NOMO-1 (cell line): ENCODE results near the gene FUCA2.
"Not testable (repeated sequence)": the region's sequence is repeated elsewhere in the genome, so short reads cannot be mapped to it uniquely, and the experiment has no call there.

Source experiments
- DNase-seq, 2 experiments: peaks; one replicate each; lab custom pipeline; 2025; ENCODE audit not compliant: unreplicated experiment in 2 of 2; lab: John Stamatoyannopoulos, UW

FUCA2 gene

DNA sequence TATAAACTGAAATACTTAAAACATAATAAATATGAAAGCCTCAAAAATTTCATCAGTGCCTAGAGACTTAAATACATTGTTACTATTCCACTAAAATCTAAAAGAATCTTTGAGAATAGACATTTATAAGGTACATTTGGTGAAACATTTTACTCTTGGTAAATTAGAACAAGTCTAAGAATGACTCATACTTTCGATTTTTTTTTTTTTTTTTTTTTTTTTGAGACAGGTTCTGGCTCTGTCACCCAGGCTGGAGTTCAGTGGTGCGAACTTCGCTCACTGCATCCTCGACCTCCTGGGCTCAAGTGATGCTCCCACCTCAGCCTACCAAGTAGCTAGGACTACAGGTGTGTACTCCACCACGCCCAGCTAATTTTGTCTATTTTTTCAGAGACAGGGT, 6.4 kb downstream of the FUCA2 start:
- DNase-seq: no peak

DNA sequence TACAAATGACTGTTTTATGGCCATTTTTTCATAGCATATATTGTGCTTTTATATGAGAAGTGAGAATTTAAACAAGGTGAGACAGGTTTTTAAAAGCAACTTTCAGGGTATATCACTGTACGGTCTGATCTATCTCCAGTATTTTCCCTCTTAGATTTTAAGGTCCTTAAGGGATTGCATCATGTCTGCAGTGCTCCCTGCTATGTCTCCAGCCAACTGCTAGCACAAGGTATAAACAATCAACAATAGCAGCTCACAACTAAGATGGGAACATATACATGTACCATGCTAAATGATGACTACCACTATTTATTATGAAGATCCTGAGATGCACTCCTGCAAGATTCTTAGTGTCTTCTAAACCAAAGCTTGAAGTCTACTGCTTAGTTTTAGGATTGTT, 7.2 kb downstream of the FUCA2 start:
- DNase-seq: no peak

DNA sequence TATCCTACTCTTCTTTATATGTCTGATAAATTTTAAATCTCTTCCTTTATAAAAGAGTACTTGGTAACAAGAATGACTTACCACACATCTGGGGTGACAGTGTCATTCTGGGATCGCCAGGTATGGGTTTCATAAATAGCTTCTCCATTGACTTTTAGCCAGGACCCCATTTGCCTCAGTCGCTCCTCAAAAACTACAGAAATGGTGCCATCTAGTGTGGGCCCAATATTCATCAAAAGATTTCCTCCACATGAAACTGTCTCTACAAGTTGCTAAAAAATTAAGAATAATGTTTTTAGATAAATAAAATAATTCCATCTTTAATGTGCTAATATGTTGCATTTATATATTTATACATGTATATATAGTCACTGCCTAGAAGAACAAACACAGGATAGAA, 9.7 kb downstream of the FUCA2 start:
- DNase-seq: no peak

GRCh38 chr6:143498428-143498827, 13.1 kb downstream of the FUCA2 start:
- no peak for DNase-seq

DNA sequence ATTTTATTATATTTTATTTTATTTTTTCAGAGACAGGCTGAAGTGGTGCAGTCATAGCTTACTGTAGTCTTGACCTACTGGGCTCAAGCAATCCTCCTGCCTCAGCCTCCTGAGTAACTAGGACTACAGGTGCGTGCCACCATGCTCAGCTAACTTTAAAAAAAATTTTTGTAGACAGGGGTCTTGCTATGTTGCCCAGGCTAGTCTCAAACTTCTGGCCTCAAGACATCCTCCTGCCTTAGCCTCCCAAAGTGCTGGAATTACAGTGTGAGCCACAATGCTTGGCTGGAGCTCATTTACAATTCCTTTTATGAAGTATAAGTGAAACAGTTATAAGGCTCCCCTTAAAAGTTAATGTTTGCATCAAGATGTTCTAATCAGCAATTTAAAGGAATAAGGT, 14.5 kb downstream of the FUCA2 start:
- DNase-seq: no peak

GRCh38 chr6:143490775-143491174, 20.7 kb downstream of the FUCA2 start:
- no peak for DNase-seq

- DNase-seq: no peak
Measured at GRCh38 chr6:143490244-143490643, 21.3 kb downstream of the FUCA2 start.

DNA sequence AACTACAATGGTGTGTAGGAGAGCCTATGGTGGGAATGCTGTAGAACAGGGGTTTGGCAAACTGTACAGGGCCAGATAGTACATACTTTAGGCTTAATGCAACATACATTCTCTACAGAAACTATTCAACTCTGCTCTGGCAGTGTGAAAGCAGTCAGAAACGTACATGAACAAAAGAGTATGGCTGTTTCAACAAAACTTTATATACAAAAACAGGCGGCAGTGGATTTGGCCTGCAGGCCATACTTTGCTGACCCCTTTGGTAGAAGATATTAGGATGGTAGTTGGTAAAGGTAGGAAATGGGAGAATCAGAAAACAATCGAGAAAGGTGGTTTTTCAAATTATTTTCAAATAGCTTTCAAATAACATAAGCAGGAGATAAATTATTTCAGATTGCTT, 24.8 kb downstream of the FUCA2 start:
- no peak for DNase-seq

DNA sequence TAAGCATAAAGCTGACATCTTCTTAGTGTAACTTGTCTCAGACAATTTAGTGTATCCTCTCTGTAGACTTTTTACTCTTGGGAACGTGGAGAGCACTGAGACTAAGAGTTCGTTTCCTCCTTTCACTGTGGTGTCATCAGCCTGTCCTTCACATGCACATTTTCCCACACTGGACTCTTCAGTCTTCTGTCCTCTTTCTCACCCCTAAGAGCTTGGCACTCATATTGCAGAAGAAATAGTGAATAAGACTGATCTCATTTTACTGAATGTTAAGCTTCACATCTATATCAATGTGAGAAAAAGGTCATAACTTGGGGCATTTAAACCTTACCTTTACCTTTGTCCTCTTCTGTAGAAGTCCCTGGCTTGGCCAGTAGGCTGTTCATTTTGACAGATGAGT, 25.6 kb downstream of the FUCA2 start:
- no peak for DNase-seq

DNA sequence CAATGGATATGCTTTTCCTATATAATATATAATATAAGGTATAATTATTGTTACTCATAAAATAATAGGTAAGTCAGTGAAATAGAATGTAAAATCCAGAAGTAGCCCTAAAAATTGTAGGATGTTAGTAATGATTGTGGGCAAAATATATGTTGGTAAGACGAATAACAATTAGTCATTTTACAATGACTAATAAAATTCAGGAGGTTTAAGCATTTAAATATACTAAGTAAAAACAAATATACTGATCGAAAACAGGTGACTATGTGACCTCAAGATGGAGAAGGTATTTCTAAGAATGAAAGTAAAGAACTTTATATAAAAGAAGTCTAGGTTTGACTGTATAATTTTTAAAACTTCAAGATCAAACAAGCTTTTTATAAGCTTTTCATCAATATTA, 28.9 kb downstream of the FUCA2 start:
- DNase-seq: no peak

DNA sequence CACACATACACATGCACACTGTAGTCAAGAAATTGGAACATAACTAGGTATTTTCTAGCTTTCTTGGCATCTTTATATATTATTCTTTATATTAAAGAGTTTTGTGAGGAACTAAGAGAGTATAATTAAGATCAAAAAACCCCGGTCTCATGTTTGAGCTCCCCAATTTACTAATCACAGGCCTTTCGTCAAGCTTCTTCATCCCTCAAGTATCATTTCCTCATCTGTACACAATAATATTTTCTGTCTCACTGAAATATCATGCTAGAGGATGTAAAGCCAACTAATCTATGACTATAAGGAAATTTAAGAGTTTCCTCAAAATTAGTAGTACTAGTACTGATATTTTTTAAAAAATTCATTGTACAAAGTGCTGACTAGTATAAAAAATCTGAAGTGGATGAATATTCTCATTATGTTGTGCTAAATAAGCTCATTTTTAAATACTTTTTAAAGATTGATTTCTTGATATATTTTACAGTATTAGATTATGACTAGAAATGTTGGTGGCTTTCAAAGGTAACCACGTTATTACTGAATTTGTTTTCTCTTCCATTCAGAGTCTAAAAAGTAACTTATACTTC, 32.9 kb downstream of the FUCA2 start:
- no peak for DNase-seq

DNA sequence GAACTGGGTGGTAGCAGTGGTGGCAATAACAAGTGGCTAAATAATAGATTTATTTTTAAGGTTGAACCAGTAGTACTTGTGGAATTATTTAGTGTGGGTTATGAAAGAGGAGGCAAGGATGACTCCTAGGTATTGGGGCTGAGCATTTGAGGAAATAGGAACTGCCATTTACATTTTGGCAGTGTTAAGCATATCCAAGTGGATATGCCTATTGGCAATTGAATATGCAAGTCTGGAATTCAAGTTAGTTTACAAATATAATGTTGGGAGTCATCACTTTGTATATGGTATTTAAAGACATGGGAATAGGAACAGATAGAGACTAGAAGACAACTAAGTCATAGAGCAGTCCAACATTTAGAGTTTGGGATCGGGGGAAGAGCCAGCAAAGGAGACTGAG, 35.0 kb downstream of the FUCA2 start:
- DNase-seq: no peak

- DNase-seq: no peak
Measured at GRCh38 chr6:143471822-143472221, 39.7 kb downstream of the FUCA2 start.

DNA sequence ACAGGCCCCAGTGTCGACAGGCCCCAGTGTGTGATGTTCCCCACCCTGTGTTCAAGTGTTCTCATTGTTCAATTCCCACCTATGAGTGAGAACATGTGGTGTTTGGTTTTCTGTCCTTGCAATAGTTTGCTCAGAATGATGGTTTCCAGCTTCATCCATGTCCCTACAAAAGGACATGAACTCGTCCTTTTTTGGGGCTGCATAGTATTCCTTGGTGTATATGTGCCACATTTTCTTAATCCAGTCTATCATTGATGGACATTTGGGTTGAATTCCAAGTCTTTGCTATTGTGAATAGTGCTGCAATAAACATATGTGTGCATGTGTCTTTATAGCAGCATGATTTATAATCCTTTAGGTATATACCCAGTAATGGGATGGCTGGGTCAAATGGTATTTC, 42.7 kb downstream of the FUCA2 start:
- DNase-seq: not testable (repeated sequence)

GRCh38 chr6:143468026-143468425, 43.5 kb downstream of the FUCA2 start:
- no peak for DNase-seq

GRCh38 chr6:143465546-143465945, 46.0 kb downstream of the FUCA2 start:
- no peak for DNase-seq

DNA sequence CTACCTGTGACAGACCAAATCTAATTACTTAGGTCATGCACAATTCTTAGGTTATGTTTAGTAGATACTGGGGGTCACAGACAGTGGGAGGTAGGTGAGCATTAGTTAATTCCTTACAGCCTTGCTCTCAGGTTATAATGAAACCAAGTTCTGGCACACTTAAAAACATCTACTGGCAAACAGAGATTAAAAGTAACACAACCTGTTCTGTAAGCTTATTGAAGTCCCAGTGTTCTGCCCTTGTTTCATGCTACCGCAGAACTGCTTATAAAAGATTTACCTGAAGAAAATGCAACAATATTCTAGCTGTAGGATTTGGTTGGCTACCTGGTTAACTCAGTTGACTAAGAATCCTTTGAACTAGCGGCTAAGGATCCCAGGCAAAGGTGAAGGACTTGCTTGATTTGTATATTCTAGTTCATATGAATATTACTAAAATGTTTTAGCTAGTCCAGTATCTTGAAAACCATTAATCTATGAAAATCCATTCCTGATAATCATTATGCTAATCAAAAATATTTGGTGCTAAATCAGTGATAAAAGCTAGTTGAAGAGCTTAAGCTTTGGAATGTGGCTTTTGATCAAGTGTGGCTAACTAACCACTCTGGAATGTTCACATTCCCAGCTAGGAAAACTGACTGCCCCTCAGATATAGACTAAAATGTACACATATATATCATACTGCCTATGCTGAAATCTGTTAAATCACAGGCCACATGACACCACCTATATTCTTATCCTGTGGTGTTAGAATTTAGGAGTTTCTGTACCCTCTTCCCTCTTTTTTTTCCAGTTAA, 53.8 kb downstream of the FUCA2 start:
- DNase-seq: no peak

GRCh38 chr6:143451531-143451930, 60.0 kb downstream of the FUCA2 start:
- peak in 1 of 2 experiments; percentile 54 for DNase-seq

DNA sequence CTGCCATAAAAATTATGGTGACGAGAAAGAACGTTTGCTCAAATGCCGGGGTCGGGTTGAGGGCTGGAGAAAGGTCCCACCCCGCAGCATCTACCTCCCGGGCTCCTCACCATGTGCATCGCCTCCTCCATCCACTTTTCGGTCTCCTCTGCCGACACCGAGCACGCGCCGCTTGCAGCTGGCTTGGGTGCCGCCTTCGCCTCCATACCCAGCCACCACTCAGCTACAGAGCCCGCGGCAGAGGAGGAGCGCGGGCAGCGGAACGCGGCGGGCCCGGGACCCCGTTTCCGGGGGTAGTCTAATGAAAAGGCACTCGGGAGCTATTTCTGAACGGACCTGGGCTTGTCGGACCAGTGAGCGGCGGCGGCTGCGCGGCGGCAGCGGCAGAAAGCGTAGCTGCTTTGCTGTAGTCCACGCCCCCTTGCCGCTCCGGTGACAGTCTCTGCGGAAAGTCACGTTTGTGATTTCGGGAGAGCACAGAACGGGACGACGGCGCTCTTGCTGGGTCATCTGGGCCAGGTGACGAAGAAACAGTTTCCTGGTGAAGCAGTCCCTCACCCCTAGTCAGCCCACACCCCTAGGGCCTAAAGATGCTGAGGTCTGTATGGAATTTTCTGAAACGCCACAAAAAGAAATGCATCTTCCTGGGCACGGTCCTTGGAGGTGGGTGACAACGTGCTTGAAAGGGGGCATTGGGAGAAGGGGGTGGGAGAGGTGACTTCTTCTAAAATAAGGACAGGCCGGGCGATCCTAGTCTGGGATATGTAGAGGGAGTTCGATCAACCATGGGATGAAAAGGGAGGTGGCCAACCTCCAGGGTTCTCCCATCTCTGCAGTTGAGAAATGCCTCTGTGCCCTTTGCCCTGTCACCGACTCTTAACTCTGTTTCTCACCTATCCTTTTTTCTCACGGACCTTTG, 60.8 kb downstream of the FUCA2 start, which contains the start of the genes ADAT2 and PEX3:
ADAT2 (minus strand) TSS at position 243 of the 919 bp plus-strand sequence; CDS start at position 206, 37 bp downstream.
PEX3 (plus strand) TSS at position 353 of the 919 bp plus-strand sequence; CDS start at position 591, 238 bp downstream.
- DNase-seq: peak; percentile 93 to 94

- peak in 1 of 2 experiments; percentile 26 for DNase-seq
Measured at GRCh38 chr6:143449714-143450452, 61.6 kb downstream of the FUCA2 start.
